ENCODE measurements around the gene PHLDB3.
"Not testable (repeated sequence)": the region's sequence is repeated elsewhere in the genome, so short reads cannot be mapped to it uniquely, and the experiment has no call there.

PHLDB3 gene

GRCh38 chr19:43524922-43525835 is 20.6 kb upstream of the PHLDB3 start:
- no peaks in the 10 kb centered on the region for H3K79me2 ChIP-seq (ENCODE audit: control insufficient read depth, low read length)
- no peaks in the 10 kb centered on the region for H3K9me2 ChIP-seq (replicated peaks; ENCODE audit: control insufficient read depth, low read length)
- peak overlapping the region; percentile 88 for H3K4me2 ChIP-seq (ENCODE audit: low read length)
- H4K20me1 ChIP-seq (ENCODE audit: control insufficient read depth, insufficient read depth, low read depth, low read length), result no peaks in the 10 kb centered on the region
- H3K4me1 ChIP-seq (ENCODE audit: control insufficient read depth, low read length), result peaks cover 31% of the 10 kb centered on the region
- H3K36me3 ChIP-seq (ENCODE audit: control insufficient read depth, low read length), result no peaks in the 10 kb centered on the region
- H3K4me3 ChIP-seq (ENCODE audit: low read length), result peak overlapping the region; percentile 82
- peaks cover 19% of the 10 kb centered on the region for H3K27me3 ChIP-seq (ENCODE audit: control insufficient read depth, low read length)
- no peaks in the 10 kb centered on the region for H3K9me3 ChIP-seq (ENCODE audit: control insufficient read depth, insufficient read depth, low read length)
- no peak overlapping the region for H3K27ac ChIP-seq (ENCODE audit: low read depth, low read length)
- TF ChIP-seq CTCF (IDR thresholded peaks at IDR 0.05; ENCODE audit: low read depth, low read length, poor library complexity, severe bottlenecking) (no peak), EZH2phosphoT487 (IDR thresholded peaks at IDR 0.05; ENCODE audit: borderline replicate concordance, low read length) (no peak)
- peaks cover 8% of the 10 kb centered on the region; the same call in 1 of the 2 replicates for H3F3A ChIP-seq (ENCODE audit: control insufficient read depth, insufficient read depth)

DNA sequence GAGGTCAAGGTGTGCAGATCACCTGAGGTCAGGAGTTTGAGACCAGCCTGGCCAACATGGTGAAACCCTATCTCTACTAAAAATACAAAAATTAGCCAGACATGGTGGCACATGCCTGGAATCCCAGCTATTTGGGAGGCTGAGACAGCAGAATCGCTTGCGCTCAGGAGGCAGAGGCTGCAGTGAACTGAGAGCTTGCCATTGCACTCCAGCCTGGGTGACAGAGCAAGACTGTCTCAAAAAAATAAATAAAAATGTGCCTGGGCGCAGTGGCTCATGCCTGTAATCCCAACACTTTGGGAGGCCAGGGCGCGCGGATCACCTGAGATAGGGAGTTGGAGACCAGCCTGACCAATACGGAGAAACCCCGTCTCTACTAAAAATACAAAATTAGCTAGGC is 19.1 kb upstream of the PHLDB3 start:
- not testable (repeated sequence) for H3K4me2 ChIP-seq (ENCODE audit: low read length); H3K27ac ChIP-seq (ENCODE audit: low read depth, low read length); H3K79me2 ChIP-seq (ENCODE audit: control insufficient read depth, low read length); H3K36me3 ChIP-seq (ENCODE audit: control insufficient read depth, low read length); H4K20me1 ChIP-seq (ENCODE audit: control insufficient read depth, insufficient read depth, low read depth, low read length); H3K9me3 ChIP-seq (ENCODE audit: control insufficient read depth, insufficient read depth, low read length); H3K4me3 ChIP-seq (ENCODE audit: low read length); H3K9me2 ChIP-seq (replicated peaks; ENCODE audit: control insufficient read depth, low read length)
- peaks cover 15% of the 10 kb centered on the region for H3F3A ChIP-seq (ENCODE audit: control insufficient read depth, insufficient read depth)
- H3K27me3 ChIP-seq (ENCODE audit: control insufficient read depth, low read length), result peaks cover 19% of the 10 kb centered on the region
- H3K4me1 ChIP-seq (ENCODE audit: control insufficient read depth, low read length), result peaks cover 39% of the 10 kb centered on the region

- H3K4me2 ChIP-seq (ENCODE audit: low read length), result no peak overlapping the region
- no peaks in the 10 kb centered on the region for H3K36me3 ChIP-seq (ENCODE audit: control insufficient read depth, low read length)
- no peak for TF ChIP-seq EZH2phosphoT487 (IDR thresholded peaks at IDR 0.05; ENCODE audit: borderline replicate concordance, low read length)
- TF ChIP-seq CTCF (IDR thresholded peaks at IDR 0.05; ENCODE audit: low read depth, low read length, poor library complexity, severe bottlenecking), result no peak
- peaks cover 13% of the 10 kb centered on the region for H3F3A ChIP-seq (ENCODE audit: control insufficient read depth, insufficient read depth)
- no peak overlapping the region for H3K4me3 ChIP-seq (ENCODE audit: low read length)
- H3K27ac ChIP-seq (ENCODE audit: low read depth, low read length), result no peak overlapping the region
- H4K20me1 ChIP-seq (ENCODE audit: control insufficient read depth, insufficient read depth, low read depth, low read length), result no peaks in the 10 kb centered on the region
- H3K79me2 ChIP-seq (ENCODE audit: control insufficient read depth, low read length), result no peaks in the 10 kb centered on the region
- H3K9me2 ChIP-seq (replicated peaks; ENCODE audit: control insufficient read depth, low read length), result no peaks in the 10 kb centered on the region
- no peaks in the 10 kb centered on the region for H3K9me3 ChIP-seq (ENCODE audit: control insufficient read depth, insufficient read depth, low read length)
- H3K4me1 ChIP-seq (ENCODE audit: control insufficient read depth, low read length), result peaks cover 43% of the 10 kb centered on the region
- peaks cover 19% of the 10 kb centered on the region for H3K27me3 ChIP-seq (ENCODE audit: control insufficient read depth, low read length)
These were observed 18.4 kb upstream of the PHLDB3 start for GRCh38 chr19:43522929-43523328.

DNA sequence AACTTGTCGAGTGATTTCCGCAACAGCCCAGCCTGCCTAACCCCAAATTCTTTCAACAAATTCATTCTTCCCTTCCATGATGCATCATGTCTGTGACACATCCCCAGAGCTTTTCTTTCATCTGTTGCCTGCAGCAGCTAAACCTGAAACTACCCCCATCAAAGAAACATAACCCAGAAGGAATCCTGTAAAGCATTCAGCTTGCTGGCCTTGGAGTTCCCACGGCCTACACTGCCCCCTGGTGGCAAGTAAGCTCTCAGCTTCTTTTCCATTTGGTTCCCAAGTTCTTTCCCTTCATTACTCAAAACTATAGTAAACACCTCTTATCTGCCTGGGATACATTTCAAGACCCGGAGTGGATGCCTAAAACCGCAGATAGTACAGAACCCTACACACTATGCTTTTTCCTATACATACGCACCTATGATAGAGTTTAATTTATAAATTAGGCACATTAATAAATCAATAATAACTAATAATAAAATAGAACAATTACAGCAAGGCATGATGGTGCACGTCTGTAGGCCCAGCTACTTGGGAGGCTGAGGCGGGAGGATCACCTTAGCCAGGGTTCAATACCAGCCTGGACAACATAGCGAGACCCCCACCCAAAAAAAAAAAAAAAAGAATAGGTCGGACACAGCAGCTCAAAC is 15.0 kb upstream of the PHLDB3 start:
- Histone ChIP-seq H4K20me1 (ENCODE audit: control insufficient read depth, insufficient read depth, low read depth, low read length) (no peaks in the 10 kb centered on the region), H3F3A (ENCODE audit: control insufficient read depth, insufficient read depth) (peaks cover 8% of the 10 kb centered on the region; the same call in 1 of the 2 replicates), H3K4me2 (ENCODE audit: low read length) (peak overlapping the region; percentile 20), H3K4me3 (ENCODE audit: low read length) (no peak overlapping the region), H3K36me3 (ENCODE audit: control insufficient read depth, low read length) (no peaks in the 10 kb centered on the region), H3K27ac (ENCODE audit: low read depth, low read length) (no peak overlapping the region), H3K4me1 (ENCODE audit: control insufficient read depth, low read length) (peaks cover 19% of the 10 kb centered on the region), H3K9me2 (replicated peaks; ENCODE audit: control insufficient read depth, low read length) (no peaks in the 10 kb centered on the region), H3K79me2 (ENCODE audit: control insufficient read depth, low read length) (no peaks in the 10 kb centered on the region), H3K9me3 (ENCODE audit: control insufficient read depth, insufficient read depth, low read length) (no peaks in the 10 kb centered on the region), H3K27me3 (ENCODE audit: control insufficient read depth, low read length) (no peaks in the 10 kb centered on the region)
- peak; percentile 84 for TF ChIP-seq CTCF (IDR thresholded peaks at IDR 0.05; ENCODE audit: low read depth, low read length, poor library complexity, severe bottlenecking)
- no peak for TF ChIP-seq EZH2phosphoT487 (IDR thresholded peaks at IDR 0.05; ENCODE audit: borderline replicate concordance, low read length)

All from DOHH2 (cell line).